ENCODE results near the gene THPO.
A peak's percentile ranks its signal among the peaks of the same experiment; 100 is the strongest.

The THPO gene

GRCh38 chr3:184337399-184337714 is 40.6 kb downstream of the THPO start, which contains the start of gene FAM131A:
TSS of gene FAM131A (plus strand) at chr3:184337600. CDS start at chr3:184337631, 31 bp downstream.
- H3K27ac ChIP-seq (ENCODE audit: low read depth, low read length, poor library complexity, severe bottlenecking), result no peak within 1 kb of the TSS
- H3K9me2 ChIP-seq (ENCODE audit: low read depth, low read length), result no peaks in the 10 kb centered on the region
- peak within 1 kb of the TSS; percentile 72 for H3K4me2 ChIP-seq (ENCODE audit: low read length)
- H3F3A ChIP-seq (ENCODE audit: insufficient read depth, low read length), result peaks cover 19% of the 10 kb centered on the region; the same call in 1 of the 2 replicates
- no peaks in the 10 kb centered on the region for H4K20me1 ChIP-seq (ENCODE audit: insufficient read depth, low read length)
- no peak within 1 kb of the TSS for H2AFZ ChIP-seq (ENCODE audit: low read length)
- no peaks in the 10 kb centered on the region for H3K79me2 ChIP-seq (ENCODE audit: insufficient read depth, low read length)
- peak within 1 kb of the TSS; percentile 63; the same call in 1 of the 2 replicates for H3K9ac ChIP-seq (ENCODE audit: low read length)
- H3K4me1 ChIP-seq (ENCODE audit: insufficient read depth, low read length, severe bottlenecking), result peaks cover 16% of the 10 kb centered on the region
- TF ChIP-seq EZH2 (IDR thresholded peaks at IDR 0.05; ENCODE audit: borderline replicate concordance, low read length) (no peak), CTCF (IDR thresholded peaks at IDR 0.05; ENCODE audit: low read length) (no peak)
- no peaks in the 10 kb centered on the region for H3K27me3 ChIP-seq (ENCODE audit: insufficient read depth, low read length)
- H3K36me3 ChIP-seq (ENCODE audit: insufficient read depth, low read length), result peaks cover 32% of the 10 kb centered on the region
- H3K4me3 ChIP-seq (ENCODE audit: low read depth, low read length, poor library complexity, severe bottlenecking), result peak within 1 kb of the TSS; percentile 66
- no peaks in the 10 kb centered on the region for H3K9me3 ChIP-seq (ENCODE audit: low read length)

GRCh38 chr3:184336547-184337398 is 41.2 kb downstream of the THPO start:
- H3K4me3 ChIP-seq (ENCODE audit: low read depth, low read length, poor library complexity, severe bottlenecking), result peak overlapping the region; percentile 66
- H3K4me1 ChIP-seq (ENCODE audit: insufficient read depth, low read length, severe bottlenecking), result peaks cover 16% of the 10 kb centered on the region
- H3K9me3 ChIP-seq (ENCODE audit: low read length), result no peaks in the 10 kb centered on the region
- peak overlapping the region; percentile 63 for H3K9ac ChIP-seq (ENCODE audit: low read length)
- peak overlapping the region; percentile 72 for H3K4me2 ChIP-seq (ENCODE audit: low read length)
- no peak for TF ChIP-seq EZH2 (IDR thresholded peaks at IDR 0.05; ENCODE audit: borderline replicate concordance, low read length)
- no peak for TF ChIP-seq CTCF (IDR thresholded peaks at IDR 0.05; ENCODE audit: low read length)
- H3K36me3 ChIP-seq (ENCODE audit: insufficient read depth, low read length), result peaks cover 37% of the 10 kb centered on the region
- H3K9me2 ChIP-seq (ENCODE audit: low read depth, low read length), result no peaks in the 10 kb centered on the region
- H3K27me3 ChIP-seq (ENCODE audit: insufficient read depth, low read length), result no peaks in the 10 kb centered on the region
- H3F3A ChIP-seq (ENCODE audit: insufficient read depth, low read length), result peaks cover 19% of the 10 kb centered on the region; the same call in 1 of the 2 replicates
- no peaks in the 10 kb centered on the region for H4K20me1 ChIP-seq (ENCODE audit: insufficient read depth, low read length)
- H2AFZ ChIP-seq (ENCODE audit: low read length), result no peak overlapping the region
- H3K27ac ChIP-seq (ENCODE audit: low read depth, low read length, poor library complexity, severe bottlenecking), result no peak overlapping the region
- no peaks in the 10 kb centered on the region for H3K79me2 ChIP-seq (ENCODE audit: insufficient read depth, low read length)

- Histone ChIP-seq H4K20me1 (ENCODE audit: insufficient read depth, low read length) (no peaks in the 10 kb centered on the region), H3K4me1 (ENCODE audit: insufficient read depth, low read length, severe bottlenecking) (peaks cover 16% of the 10 kb centered on the region), H3K4me2 (ENCODE audit: low read length) (peak overlapping the region; percentile 72), H3K36me3 (ENCODE audit: insufficient read depth, low read length) (peaks cover 46% of the 10 kb centered on the region), H3K9me2 (ENCODE audit: low read depth, low read length) (no peaks in the 10 kb centered on the region), H3F3A (ENCODE audit: insufficient read depth, low read length) (peaks cover 19% of the 10 kb centered on the region; the same call in 1 of the 2 replicates), H2AFZ (ENCODE audit: low read length) (no peak overlapping the region), H3K9me3 (ENCODE audit: low read length) (no peaks in the 10 kb centered on the region), H3K79me2 (ENCODE audit: insufficient read depth, low read length) (no peaks in the 10 kb centered on the region), H3K9ac (ENCODE audit: low read length) (peak overlapping the region; percentile 63), H3K4me3 (ENCODE audit: low read depth, low read length, poor library complexity, severe bottlenecking) (peak overlapping the region; percentile 66), H3K27me3 (ENCODE audit: insufficient read depth, low read length) (no peaks in the 10 kb centered on the region), H3K27ac (ENCODE audit: low read depth, low read length, poor library complexity, severe bottlenecking) (peak overlapping the region; percentile 57)
- TF ChIP-seq EZH2 (IDR thresholded peaks at IDR 0.05; ENCODE audit: borderline replicate concordance, low read length) (no peak), CTCF (IDR thresholded peaks at IDR 0.05; ENCODE audit: low read length) (peak; percentile 5; the same call in 1 of the 2 replicates)
These were observed 42.1 kb downstream of the THPO start for GRCh38 chr3:184335661-184336546.
